Measurements from ENCODE around the gene DACT3. TPM values are rescaled to one million over a fixed set of nuclear protein-coding genes. Genes with fewer than 3 reads are reported as not detected.
A peak's percentile ranks its signal among the peaks of the same experiment; 100 is the strongest.

The DACT3 gene
- total RNA-seq, 1 donor from 2014 or later: 18.3 TPM

GRCh38 chr19:46646402-46646801, 14.6 kb downstream of the DACT3 start:
- peaks cover 12% of the 10 kb centered on the region for H3K9me3 ChIP-seq (replicated peaks)
- no peak overlapping the region for H3K4me3 ChIP-seq
- intact Hi-C loops (cut with micrococcal nuclease): no loop called here
- no peaks in the 10 kb centered on the region for H3K36me3 ChIP-seq
- no peaks in the 10 kb centered on the region for H3K4me1 ChIP-seq
- no peak overlapping the region for H3K27ac ChIP-seq (replicated peaks)
- DNase-seq: no peak
- TF ChIP-seq, protein P1, sequence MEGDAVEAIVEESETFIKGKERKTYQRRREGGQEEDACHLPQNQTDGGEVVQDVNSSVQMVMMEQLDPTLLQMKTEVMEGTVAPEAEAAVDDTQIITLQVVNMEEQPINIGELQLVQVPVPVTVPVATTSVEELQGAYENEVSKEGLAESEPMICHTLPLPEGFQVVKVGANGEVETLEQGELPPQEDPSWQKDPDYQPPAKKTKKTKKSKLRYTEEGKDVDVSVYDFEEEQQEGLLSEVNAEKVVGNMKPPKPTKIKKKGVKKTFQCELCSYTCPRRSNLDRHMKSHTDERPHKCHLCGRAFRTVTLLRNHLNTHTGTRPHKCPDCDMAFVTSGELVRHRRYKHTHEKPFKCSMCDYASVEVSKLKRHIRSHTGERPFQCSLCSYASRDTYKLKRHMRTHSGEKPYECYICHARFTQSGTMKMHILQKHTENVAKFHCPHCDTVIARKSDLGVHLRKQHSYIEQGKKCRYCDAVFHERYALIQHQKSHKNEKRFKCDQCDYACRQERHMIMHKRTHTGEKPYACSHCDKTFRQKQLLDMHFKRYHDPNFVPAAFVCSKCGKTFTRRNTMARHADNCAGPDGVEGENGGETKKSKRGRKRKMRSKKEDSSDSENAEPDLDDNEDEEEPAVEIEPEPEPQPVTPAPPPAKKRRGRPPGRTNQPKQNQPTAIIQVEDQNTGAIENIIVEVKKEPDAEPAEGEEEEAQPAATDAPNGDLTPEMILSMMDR (IDR thresholded peaks at IDR 0.05; ENCODE audit: borderline replicate concordance): no peak
- peaks cover 36% of the 10 kb centered on the region for H3K27me3 ChIP-seq (ENCODE audit: low read depth)

- intact Hi-C loops (cut with micrococcal nuclease): no loop called here
- Histone ChIP-seq H3K4me3 (no peak overlapping the region), H3K4me1 (peaks cover 5% of the 10 kb centered on the region), H3K36me3 (no peaks in the 10 kb centered on the region), H3K9me3 (replicated peaks) (peaks cover 12% of the 10 kb centered on the region), H3K27ac (replicated peaks) (no peak overlapping the region), H3K27me3 (ENCODE audit: low read depth) (peaks cover 41% of the 10 kb centered on the region)
- TF ChIP-seq, protein P1 (IDR thresholded peaks at IDR 0.05; ENCODE audit: borderline replicate concordance): no peak
- no peak for DNase-seq
These were observed 16.3 kb downstream of the DACT3 start for GRCh38 chr19:46644720-46645119.

DNA sequence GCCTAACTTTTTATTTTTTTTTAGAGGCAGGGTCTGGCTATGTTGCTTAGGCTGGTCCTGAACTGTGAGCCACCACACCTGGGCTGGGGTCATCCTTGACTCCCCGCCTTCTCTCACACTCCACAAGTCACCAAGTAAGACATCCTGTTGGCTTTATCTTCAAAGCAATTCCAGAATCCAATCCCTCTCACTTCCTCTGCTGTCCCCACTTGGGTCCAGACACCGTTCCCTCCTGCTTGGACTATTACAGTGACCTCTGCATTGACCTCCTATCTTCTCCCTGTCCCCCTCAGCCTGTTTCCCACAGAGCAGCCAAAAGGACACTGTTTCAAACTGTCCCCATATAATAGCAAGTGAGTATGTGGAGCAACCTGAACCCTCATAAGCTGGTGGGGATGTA, 20.3 kb downstream of the DACT3 start:
- intact Hi-C loops (cut with micrococcal nuclease): no loop called here
- H3K36me3 ChIP-seq: no peaks in the 10 kb centered on the region
- H3K4me1 ChIP-seq: peaks cover 28% of the 10 kb centered on the region
- DNase-seq: no peak
- TF ChIP-seq, protein P1 (IDR thresholded peaks at IDR 0.05; ENCODE audit: borderline replicate concordance): no peak
- no peak overlapping the region for H3K4me3 ChIP-seq
- peaks cover 28% of the 10 kb centered on the region for H3K27me3 ChIP-seq (ENCODE audit: low read depth)
- no peak overlapping the region for H3K27ac ChIP-seq (replicated peaks)
- H3K9me3 ChIP-seq (replicated peaks): no peaks in the 10 kb centered on the region

DNA sequence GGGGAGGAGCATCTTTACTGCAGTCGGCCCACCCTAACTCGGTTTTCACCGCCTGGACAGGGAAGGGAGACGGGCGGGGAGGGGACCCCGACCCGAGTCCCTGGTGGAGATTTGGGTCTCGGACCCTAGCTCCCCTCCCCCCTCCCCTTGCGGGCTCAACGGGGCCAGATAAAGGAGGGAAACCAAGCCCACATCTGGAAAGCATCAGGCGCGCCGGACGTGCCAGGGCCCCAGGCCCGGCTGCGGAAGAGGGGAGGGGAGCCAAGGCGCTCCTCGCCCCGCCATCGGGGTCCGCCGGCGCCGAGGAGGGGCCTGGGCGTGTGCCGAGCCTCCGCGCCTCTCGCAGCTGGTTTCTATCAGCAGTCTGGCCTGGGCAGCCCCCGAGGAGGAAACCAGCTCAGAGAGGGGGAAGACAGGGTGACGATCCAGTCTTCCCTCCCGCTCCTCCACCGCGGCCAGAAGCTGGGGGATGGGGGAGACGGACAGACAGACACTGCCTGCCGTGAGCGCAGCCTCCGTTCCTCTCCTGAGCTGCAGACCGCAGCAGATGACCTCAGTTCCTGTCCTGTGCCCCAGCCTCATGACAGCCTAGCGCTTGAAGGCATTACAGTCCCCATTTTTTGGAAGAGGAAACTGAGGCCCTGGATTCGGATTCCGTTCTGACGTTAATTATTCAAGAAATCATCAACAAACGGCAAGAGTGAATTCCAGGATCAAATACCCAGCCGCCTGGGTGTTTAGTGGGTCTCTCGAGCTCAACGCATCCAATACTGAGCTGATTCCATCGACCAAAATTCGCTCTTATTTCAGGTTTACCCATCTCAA, 21.4 kb downstream of the DACT3 start:
- Histone ChIP-seq H3K27me3 (ENCODE audit: low read depth) (peaks cover 35% of the 10 kb centered on the region), H3K27ac (replicated peaks) (peak overlapping the region; percentile 78), H3K36me3 (no peaks in the 10 kb centered on the region), H3K4me1 (peaks cover 28% of the 10 kb centered on the region), H3K4me3 (peak overlapping the region; percentile 63), H3K9me3 (replicated peaks) (no peaks in the 10 kb centered on the region)
- TF ChIP-seq, protein P1 (IDR thresholded peaks at IDR 0.05; ENCODE audit: borderline replicate concordance): no peak
- DNase-seq: peak; percentile 60
- intact Hi-C loops (cut with micrococcal nuclease): no loop called here

DNA sequence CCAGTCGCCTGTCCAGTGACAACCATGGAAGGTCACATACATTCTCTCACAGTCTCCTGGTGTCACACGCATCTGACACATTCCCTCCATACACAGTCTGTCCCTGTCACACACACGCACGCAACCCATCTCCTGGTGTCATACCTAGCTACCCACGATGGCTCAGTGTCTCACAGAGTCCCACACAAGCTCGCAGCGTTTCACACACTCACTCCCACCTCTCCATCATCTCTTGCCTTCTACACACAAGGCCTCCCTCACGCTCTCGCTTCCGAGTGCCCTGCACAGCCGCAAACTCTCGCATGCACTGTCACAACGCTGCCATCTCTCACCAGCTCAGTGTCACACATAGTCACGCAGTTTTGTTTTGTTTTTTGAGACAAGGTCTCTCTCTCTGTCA, 23.8 kb downstream of the DACT3 start:
- no peak overlapping the region for H3K27ac ChIP-seq (replicated peaks)
- H3K4me1 ChIP-seq: peaks cover 38% of the 10 kb centered on the region
- H3K27me3 ChIP-seq (ENCODE audit: low read depth): peaks cover 54% of the 10 kb centered on the region
- H3K9me3 ChIP-seq (replicated peaks): no peaks in the 10 kb centered on the region
- H3K36me3 ChIP-seq: no peaks in the 10 kb centered on the region
- no peak overlapping the region for H3K4me3 ChIP-seq
- DNase-seq: no peak
- intact Hi-C loops (cut with micrococcal nuclease): no loop called here
- TF ChIP-seq, protein P1 (IDR thresholded peaks at IDR 0.05; ENCODE audit: borderline replicate concordance): no peak

Measured in left ventricle myocardium inferior (tissue), 1 donor.